ENCODE data around the gene BDKRB2. TPM values are rescaled to one million over a fixed set of nuclear protein-coding genes. Genes with fewer than 3 reads are reported as not detected.

The BDKRB2 gene
- total and polyA plus RNA-seq, 2 experiments from 2014 or later: 0.14 to 0.21 TPM

GRCh38 chr14:96205978-96206360, 1.3 kb downstream of the BDKRB2 start (continued):
- TF ChIP-seq, protein P1, sequence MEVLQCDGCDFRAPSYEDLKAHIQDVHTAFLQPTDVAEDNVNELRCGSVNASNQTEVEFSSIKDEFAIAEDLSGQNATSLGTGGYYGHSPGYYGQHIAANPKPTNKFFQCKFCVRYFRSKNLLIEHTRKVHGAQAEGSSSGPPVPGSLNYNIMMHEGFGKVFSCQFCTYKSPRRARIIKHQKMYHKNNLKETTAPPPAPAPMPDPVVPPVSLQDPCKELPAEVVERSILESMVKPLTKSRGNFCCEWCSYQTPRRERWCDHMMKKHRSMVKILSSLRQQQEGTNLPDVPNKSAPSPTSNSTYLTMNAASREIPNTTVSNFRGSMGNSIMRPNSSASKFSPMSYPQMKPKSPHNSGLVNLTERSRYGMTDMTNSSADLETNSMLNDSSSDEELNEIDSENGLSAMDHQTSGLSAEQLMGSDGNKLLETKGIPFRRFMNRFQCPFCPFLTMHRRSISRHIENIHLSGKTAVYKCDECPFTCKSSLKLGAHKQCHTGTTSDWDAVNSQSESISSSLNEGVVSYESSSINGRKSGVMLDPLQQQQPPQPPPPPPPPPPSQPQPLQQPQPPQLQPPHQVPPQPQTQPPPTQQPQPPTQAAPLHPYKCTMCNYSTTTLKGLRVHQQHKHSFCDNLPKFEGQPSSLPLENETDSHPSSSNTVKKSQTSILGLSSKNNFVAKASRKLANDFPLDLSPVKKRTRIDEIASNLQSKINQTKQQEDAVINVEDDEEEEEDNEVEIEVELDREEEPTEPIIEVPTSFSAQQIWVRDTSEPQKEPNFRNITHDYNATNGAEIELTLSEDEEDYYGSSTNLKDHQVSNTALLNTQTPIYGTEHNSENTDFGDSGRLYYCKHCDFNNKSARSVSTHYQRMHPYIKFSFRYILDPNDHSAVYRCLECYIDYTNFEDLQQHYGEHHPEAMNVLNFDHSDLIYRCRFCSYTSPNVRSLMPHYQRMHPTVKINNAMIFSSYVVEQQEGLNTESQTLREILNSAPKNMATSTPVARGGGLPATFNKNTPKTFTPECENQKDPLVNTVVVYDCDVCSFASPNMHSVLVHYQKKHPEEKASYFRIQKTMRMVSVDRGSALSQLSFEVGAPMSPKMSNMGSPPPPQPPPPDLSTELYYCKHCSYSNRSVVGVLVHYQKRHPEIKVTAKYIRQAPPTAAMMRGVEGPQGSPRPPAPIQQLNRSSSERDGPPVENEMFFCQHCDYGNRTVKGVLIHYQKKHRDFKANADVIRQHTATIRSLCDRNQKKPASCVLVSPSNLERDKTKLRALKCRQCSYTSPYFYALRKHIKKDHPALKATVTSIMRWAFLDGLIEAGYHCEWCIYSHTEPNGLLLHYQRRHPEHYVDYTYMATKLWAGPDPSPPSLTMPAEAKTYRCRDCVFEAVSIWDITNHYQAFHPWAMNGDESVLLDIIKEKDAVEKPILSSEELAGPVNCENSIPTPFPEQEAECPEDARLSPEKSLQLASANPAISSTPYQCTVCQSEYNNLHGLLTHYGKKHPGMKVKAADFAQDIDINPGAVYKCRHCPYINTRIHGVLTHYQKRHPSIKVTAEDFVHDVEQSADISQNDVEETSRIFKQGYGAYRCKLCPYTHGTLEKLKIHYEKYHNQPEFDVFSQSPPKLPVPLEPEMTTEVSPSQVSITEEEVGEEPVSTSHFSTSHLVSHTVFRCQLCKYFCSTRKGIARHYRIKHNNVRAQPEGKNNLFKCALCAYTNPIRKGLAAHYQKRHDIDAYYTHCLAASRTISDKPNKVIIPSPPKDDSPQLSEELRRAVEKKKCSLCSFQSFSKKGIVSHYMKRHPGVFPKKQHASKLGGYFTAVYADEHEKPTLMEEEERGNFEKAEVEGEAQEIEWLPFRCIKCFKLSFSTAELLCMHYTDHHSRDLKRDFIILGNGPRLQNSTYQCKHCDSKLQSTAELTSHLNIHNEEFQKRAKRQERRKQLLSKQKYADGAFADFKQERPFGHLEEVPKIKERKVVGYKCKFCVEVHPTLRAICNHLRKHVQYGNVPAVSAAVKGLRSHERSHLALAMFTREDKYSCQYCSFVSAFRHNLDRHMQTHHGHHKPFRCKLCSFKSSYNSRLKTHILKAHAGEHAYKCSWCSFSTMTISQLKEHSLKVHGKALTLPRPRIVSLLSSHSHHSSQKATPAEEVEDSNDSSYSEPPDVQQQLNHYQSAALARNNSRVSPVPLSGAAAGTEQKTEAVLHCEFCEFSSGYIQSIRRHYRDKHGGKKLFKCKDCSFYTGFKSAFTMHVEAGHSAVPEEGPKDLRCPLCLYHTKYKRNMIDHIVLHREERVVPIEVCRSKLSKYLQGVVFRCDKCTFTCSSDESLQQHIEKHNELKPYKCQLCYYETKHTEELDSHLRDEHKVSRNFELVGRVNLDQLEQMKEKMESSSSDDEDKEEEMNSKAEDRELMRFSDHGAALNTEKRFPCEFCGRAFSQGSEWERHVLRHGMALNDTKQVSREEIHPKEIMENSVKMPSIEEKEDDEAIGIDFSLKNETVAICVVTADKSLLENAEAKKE (CRISPR knock-in tag; IDR thresholded peaks at IDR 0.05): no peak
- no peak for TF ChIP-seq POLR2AphosphoS5 (IDR thresholded peaks at IDR 0.05; ENCODE audit: low read depth)
- no peak for TF ChIP-seq ETS1 (IDR thresholded peaks at IDR 0.05)

GRCh38 chr14:96206461-96206860, 1.8 kb downstream of the BDKRB2 start:
- H3K79me2 ChIP-seq (replicated peaks; ENCODE audit: insufficient read depth): no peaks in the 10 kb centered on the region
- H2AFZ ChIP-seq: no peak overlapping the region
- 0 out of 2 replicates have a peak, but pooled peaks cover 5% of the 10 kb centered on the region for H3K9me2 ChIP-seq (ENCODE audit: insufficient read depth)
- Mint-ChIP-seq H3K27me3 (ENCODE audit: insufficient read depth, low read depth, poor library complexity) (peaks cover 15% of the 10 kb centered on the region), H3K9me3 (no peaks in the 10 kb centered on the region), H3K4me3 (no peak overlapping the region), H3K4me1 (peaks cover 28% of the 10 kb centered on the region), H3K27ac (no peak overlapping the region), H3K36me3 (ENCODE audit: low read depth) (no peaks in the 10 kb centered on the region)
- H3F3A ChIP-seq (replicated peaks; ENCODE audit: low read depth): no peaks in the 10 kb centered on the region
- H3K4me3 ChIP-seq: no peak overlapping the region
- peaks cover 26% of the 10 kb centered on the region for H3K27me3 ChIP-seq (ENCODE audit: insufficient read depth)
- no peak overlapping the region for H3K4me2 ChIP-seq
- peaks cover 6% of the 10 kb centered on the region; the same call in 1 of the 2 replicates for H3K4me1 ChIP-seq (ENCODE audit: insufficient read depth)
- H3K36me3 ChIP-seq (ENCODE audit: insufficient read depth): no peaks in the 10 kb centered on the region
- DNase-seq (ENCODE audit: low spot score) (no peak), ATAC-seq (no peak)
- TF ChIP-seq REST (IDR thresholded peaks at IDR 0.05; ENCODE audit: unreplicated experiment): no peak
- no peak for TF ChIP-seq STAT1 (IDR thresholded peaks at IDR 0.05; ENCODE audit: unreplicated experiment)
- TF ChIP-seq NANOG (IDR thresholded peaks at IDR 0.05; ENCODE audit: borderline replicate concordance): no peak
- no peak overlapping the region for H3K27ac ChIP-seq (ENCODE audit: low read depth)
- no peaks in the 10 kb centered on the region for H4K20me1 ChIP-seq (replicated peaks; ENCODE audit: insufficient read depth)

Measured in GM23338 (cell line).